ENCODE results near the gene CPB2.
A peak's percentile ranks its signal among the peaks of the same experiment; 100 is the strongest.

The CPB2 gene

DNA sequence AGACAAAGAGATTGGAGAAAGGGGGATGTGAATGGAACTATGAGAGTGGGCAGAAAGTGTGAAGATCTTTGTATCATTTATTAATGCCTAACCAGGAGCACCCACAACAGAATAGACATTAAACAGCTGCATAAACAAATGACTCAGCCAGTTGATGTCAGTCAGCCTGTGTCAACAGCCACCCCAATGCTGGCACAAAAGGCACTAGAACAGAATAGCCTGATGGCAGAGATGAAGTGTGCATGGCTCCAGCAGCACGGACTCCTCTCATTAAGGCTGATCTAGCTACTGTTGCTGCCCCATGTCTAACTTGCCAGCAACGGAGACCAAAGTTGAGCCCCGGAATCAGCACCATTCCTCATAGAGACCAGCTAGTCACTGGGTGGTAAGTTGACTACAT lies 7.8 kb downstream of the CPB2 start:
- DNase-seq = no peak

DNA sequence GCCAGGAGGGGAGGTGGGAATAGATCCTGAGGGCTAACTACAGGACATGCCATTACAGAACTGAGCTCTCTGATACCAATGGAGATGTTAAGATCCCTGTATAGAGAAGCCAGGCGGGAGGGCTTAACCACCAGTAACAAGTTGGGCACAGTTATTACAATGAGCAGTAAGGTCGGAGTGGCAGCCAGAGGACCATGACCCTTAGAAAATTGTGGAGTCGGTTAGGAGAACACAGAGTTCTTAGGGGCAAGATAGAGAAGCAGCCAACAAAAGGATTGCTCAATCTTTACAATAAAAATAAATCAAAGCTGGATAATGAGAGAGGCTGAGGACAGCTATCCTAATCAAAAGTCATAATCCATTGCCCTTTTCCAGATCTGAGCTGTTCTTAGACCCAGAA lies 10.4 kb downstream of the CPB2 start:
- no peak for DNase-seq

DNA sequence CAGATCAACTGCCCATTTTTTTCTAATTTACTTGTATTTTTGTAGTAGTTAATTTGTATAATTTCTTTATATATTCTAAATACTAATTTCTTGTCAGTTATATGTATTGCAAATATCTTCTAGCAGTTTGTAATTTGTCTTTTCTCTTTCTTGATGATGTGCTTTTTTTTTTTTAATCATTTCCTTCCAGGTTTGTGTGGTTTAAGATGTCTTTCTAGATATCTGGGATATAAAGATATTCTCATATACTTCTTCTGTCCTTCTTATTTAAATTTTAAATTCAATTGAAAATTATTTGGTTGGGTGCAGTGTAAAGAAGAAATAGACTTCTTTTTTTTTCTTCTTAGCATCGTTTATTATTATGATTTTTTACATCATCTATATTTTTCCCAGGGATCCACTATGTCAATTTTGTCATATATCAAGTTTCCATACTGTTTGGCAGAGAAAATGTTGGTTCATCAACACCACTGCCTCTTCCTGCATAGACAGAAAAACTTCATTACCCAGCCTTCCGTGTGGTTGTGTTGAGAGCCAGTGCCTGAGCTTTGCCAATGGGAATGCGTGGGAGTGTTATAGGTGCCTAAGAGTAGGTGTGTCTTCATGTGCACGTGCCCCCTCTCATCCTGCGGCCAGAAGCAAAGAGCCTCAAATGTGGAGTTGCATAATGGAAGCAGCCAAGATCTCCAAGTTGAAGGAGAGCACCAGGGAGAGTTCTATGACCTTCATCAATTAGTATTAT lies 15.8 kb downstream of the CPB2 start:
- no peak for DNase-seq

DNA sequence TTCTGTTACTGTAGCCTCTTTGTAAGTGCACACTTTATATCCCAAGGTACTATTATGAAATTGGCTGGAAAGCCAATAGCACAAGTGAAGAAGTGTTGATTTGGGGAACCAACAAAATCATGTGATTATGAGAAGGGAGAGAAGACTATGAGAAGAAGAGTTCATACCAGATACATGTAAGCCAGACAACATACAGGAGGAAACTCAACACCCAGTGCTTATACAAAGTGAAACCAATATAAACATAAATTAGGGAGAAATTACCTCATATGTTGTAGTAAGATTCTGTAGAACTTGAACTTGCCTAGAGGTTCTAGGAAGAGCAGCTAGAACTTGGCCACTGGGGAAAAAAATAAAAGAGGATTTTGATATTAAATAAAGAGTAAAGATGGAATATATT lies 17.4 kb downstream of the CPB2 start:
- DNase-seq = no peak

DNA sequence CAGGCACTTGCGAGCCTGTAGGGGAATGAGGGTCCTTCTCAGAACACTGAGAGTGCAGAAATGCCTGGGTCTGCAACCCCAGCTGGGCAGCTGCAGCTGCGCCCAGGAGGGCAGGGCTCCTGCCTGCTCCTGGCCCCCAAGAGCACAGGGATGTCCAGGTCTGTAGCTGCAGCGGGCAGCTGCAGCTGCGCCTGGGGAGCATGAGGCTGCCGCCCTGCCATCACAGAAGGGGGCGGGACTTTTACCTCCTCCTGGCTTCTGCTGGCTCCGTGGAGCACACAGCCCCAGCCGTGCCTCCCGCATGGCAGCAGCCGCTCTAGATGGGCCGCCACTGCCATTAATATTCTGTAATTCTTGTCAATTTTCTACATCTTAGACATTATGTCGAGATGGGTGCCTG lies 17.8 kb downstream of the CPB2 start:
- no peak for DNase-seq

DNA sequence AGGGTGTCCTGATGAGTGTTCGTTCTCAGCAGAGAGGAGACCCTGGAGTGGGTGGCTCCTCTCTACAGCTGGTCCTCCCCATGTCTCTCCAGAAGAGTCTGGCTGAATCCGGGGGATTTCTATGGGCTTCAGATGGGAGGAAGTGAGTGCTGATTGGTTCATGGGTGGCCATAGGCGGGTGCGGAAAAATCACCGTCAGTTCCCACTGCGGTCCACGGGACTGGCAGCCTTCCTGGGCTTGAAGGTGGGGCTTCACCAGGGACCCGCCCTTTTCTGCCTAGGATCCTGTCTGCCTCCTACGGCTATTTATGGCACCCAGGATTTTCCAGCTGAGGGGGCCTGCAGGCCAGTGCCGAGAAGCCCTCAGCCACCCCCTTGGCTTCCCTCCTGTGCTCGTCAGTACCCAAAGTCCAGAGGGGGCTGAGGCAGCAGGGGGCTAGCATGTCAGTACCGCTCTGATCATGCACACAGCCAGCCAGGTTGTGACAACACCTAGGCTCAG lies 18.4 kb downstream of the CPB2 start:
- no peak for DNase-seq

DNA sequence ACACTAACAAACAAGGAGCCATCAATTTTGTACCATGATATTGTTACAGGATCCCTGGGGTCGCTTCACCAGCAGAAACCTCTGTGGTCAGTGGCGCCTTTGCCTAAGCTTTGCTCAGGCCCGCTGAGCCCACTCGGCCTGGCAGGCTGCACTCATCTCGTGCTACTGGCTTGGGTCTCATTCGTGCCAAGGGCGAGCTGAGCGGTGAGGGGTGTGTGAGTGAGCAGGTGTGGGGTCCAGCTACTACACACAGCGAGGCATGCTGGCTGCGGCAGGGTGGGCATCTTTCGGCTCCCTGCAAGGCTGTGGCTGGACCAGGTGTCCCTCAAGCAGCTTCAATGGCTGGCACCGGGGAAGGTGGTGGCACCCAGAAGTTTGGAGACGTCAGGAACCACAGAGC lies 19.1 kb downstream of the CPB2 start:
- DNase-seq = no peak

DNA sequence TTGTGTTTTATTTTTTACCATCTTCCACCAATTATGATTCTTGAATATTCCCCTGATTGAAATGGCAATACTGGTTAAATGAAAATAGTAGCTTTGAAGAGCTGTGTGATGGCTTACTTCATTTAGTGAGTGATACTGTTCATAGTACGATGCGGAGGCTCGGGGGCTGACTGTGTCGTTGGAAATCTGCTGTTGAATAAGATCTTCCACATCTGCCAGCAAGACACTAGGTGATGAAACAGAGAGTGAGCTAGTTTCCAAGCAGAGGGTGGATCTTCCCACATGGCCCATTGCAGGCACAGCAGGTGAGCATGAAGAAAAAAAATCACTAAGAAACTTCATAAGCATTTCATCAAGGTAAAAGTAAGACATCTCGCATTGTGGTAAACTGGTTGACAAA lies 22.5 kb downstream of the CPB2 start:
- DNase-seq = no peak

DNA sequence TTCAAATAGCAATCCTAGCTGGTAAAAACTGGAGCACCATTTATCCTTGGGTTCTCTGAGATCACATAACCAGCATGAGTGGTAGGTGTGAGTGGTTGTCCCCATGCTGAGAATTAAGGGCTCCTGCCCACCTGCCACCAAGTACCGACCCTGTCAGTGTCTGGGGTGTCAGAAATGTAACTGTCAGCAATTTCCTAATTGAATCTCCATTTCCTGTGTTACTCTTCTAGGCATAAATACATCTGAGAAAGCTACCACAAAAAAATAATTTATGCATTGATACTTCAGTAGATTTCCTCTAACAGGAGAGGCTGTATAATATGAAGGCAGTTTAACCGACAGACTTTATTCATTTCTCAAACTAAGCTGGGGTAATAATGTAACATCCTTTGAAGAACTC lies 25.1 kb downstream of the CPB2 start:
- no peak for DNase-seq

DNA sequence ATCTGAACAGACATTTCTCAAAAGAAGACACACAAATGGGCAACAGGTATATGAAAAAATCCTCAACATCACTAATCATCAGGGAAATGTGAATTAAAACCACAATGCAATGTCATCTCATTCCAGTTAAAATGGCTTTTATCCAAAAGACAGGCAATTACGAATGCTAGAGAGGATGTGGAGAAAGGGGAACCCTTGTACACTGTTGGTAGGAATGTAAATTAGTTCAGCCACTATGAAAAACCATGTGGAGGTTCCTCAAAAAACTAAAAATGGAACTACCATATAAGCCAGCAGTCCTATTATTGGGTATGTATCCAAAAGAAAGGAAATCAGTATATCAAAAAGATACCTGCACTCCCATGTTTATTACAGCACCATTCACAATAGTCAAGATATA lies 27.6 kb downstream of the CPB2 start:
- no peak for DNase-seq

DNA sequence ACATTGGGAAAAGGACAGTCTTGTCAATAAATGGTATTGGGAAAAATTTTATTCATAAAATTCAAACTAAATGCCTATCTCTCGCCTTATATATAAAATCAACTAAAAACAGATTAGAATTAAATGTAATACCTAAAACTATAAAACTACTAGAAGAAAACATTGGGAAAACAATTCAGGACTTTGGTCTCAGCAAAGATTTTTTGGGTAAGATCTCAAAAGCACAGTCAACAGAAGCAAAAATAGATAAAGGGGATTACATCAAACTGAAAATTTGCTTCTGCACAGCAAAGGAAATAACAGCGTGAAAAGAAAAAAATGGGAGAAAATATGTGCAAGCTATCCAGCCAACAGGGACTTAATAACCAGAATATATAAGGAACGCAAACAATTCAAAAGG lies 28.0 kb downstream of the CPB2 start:
- no peak for DNase-seq

DNA sequence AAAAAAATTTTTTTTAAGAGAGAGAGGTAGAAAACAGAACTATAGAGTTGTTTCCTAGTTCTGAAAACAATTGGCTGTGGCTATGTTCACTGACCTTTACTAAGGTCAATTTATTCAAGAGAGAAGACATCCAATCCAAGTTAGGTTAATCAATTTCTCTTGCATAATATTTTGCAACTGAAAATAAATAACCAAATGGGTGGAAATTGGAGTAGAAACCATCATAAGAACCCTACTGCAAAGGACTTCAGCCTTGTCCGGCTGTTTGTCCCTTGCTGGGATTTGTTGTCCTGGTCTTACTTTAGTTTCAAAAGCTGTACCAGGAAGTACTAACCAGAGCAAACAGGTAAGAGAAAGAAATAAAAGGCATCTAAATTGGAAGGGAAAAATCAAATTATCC lies 29.0 kb downstream of the CPB2 start:
- DNase-seq = no peak

DNA sequence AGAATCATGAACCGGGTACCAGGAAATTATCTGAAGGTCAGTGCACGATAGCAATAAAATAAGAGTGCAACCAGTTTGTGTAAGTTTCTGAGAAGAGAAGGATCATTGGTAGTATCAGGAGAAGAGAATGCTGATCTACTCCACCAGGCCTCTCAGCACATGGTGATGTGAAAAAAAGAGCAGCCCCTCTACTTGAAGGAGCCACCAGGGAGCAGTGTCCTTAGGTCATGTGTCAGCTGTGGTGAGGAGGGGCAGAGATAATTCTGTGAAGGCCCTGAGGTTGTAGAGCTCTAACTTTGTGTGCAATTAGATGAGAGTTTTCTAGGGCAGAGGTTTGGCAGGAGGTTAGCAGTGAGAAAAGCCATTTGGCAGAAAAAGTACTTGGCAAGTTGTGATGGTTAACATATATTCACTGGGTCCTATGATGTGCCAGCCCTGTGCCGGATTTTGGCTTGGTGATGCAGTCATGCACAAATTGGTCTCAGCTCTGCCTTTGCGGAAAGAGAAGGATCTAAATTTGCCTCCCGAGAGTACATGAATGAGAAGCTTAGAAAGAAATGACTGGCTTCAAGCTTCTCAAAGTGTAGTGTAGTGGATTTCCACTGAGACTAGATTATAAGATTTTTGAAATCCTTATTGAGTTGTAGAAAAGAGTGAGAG lies 33.1 kb downstream of the CPB2 start:
- DNase-seq = no peak

DNA sequence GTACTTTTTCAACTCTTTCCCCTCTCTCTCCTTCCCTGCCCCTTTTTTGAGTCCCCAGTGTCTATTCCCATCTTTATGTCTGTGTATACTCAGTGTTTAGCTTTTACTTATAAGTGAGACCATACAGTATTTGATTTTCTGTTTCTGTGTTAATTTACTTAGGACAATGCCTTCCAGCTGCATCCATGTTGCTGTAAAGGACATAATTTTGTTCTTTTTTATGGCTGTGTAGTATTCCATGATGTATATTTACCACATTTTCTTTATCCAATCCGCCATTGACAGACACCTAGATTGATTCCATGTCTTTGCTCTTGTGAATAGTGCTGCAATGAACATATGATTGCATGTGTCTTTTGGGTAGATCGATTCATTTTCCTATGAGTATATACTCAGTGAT lies 41.5 kb downstream of the CPB2 start:
- no peak for DNase-seq

DNA sequence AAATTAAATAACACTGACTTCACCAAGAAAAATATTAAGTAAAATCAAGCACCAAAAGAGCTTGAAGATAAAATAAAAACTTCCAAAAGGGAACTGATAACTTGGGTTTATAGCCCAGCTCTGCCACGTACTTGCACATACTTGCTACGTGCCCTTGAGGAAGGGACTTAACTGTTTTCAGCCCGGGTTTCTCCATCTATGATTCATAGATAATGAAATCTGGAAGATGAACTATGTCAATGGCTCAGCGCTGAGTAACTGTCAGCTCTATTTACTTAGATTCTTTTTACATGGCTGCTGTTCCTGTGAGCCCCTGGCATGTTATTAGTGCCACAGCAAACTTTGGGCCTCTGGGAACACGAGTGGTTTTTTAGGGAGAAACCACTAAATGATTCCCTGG lies 42.6 kb downstream of the CPB2 start:
- DNase-seq = no peak

DNA sequence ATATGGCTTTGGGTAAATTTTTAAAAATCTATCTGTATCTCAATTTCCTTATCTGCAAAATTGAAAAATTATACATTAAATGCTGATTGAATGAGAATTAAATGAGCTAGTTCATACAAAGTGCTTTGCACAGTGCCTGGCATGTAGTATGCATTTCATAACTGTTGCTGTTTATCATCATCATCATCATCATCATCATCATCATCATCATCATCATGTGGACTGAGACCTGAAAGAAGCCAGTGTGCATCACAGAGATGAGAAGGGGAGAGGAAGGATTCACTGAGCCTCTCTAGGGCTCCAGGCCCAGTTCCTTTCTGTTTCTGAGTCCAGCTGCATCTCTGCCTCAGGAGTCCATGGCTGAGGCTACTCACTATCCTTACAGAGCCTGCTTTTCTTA lies 45.4 kb downstream of the CPB2 start:
- no peak for DNase-seq

DNA sequence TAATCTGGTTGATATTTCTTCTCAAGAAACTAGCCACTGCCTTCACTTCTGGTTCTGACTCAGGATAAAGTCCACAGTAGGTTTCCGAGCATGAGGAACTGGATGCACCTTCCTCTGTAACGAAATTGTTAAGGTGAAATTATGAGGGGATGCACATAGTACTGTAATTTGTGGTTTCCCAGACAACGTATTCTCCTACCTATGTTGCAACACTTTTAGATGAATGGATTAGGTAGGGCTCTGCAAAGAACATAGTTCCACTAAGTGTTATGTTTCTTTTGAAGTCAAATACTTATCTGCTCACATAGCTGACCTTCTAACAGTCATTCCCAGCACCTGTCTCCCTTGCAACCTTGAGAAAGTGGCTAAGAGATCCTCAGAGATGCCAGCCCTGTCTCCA lies 46.6 kb downstream of the CPB2 start:
- no peak for DNase-seq

DNA sequence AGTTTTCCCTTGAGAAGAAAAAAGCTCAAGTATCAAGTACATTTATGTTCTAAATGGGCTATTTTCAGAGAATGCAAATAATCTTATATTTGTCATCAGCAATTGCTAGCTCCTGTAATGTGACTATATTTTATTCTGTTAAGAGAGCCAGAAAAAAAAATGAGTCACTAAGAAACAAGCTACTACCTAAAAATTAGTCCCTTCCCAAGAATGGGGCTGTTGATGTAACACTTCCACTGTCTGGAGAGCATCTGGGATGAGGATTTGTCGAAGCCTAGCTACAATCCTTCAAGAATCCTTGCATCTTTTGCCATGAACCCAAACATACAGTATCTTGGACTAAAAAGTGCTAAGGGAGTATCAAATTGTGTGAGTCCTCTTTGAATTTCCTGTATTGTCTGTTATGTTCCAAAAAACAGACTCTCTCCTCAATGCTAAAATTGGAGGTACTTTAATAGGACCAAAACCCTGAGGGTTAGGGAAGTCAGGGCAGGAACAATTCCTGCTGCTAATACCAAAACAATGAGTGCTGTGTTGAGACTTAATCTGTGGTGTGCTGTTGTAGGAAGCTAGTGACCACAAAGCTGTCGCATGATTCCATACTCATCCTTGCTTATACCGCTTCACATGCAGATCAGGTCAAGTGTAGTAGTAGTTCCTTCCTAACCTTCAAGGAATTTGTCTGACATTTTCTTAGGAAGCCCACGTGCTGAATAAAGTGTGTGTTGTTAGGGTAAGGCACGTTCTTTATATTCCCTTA lies 47.4 kb downstream of the CPB2 start:
- DNase-seq = no peak

DNA sequence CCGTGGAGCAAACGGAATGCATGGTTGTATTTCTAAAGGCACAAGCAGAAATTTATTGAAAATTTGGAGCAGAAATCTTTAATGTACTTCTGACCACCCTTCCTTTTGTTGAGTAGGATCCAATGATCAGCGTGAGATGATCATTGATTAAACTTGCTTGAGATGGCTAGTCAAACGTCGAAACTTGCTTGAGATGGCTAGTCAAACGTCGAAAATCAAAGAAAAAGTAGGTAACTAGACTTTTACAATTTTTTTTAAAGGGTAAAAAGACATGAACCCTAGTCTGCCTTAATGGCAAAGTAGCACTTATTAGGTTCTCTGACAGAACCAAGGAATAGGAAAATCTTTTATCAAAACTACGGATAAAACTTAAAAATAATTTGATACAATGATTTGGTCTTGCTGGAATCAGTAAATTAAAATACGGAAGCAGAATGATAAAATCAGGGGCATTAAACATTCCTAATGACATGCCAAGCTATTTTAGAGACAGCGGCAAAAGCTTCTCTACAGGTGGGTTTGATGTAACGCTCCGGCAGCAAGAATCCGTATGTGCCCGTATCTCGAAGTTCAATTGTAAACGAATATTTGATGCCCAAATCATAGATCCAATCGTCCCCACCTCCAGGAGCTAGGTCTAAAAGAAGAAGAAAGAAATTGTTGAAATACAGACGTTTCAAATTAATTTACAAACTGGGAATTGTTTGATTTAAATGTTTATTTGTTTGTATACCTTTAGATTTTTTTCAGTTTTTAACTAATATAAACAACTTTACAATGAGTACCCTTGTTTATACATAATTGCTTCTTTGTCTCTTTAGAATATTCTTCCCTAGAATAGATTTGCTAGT lies 51.4 kb downstream of the CPB2 start:
- no peak for DNase-seq

DNA sequence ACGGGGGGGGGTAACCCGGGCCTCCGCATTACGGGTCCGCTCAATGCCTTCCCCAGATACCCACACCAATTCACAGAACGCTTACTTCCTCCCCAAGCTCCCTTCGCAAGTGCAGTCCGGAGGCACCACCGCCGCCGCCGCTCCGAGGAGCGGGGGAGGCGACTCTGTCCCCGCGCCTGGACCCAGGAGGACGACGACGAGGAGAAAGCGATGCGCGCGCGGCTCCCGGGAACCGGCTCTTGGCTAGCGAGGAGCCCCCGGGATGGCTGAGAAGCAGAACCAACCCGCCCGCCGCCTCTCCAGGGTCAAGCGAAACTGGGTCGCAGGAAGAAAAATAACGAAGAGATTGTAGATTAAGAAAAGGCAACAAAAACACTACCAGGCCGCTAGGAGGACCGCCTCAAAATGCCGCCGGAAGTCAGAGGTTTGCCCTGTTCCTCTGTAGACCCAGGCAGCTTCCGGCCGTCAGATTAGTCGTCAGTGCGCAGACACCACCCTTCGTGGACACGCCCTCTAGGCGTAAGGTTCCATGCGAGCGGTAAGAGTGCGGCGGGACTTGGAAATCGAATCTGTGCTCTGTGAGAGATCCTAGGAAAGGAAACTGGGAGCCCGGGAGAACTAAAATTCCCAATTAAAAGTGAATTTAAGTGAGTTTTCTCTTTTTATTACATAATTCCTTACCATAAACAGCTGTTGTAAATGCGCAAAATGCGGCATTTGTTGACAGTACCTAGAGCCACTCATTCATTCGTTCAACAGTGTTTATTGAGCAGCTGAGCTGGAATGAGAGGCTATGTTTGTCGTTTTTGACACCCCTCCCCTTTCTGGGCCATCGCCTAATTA lies 52.3 kb downstream of the CPB2 start, which contains the start of gene ZC3H13:
Gene ZC3H13 (minus strand): TSS at position 428 of the 843 bp plus-strand sequence. CDS start 7,239 bp downstream, outside the sequence.
- peak; percentile 89 for DNase-seq

DNA sequence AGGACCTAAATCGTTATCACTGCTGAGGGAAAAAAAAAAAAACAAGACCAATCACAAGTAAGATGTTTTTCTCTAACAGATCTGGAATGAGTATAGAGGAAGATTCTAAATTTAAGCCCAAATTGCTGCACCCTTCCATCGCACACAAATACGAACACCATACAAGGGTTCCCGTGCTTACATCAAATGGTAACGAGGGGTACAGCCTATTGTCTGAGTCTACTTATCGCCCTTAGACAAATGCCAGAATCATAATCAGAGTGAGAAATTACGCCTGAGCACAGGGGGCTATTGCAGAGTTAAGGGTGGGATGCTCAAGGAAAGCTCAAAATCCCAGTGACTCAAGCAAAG lies 52.9 kb downstream of the CPB2 start:
- no peak for DNase-seq

DNA sequence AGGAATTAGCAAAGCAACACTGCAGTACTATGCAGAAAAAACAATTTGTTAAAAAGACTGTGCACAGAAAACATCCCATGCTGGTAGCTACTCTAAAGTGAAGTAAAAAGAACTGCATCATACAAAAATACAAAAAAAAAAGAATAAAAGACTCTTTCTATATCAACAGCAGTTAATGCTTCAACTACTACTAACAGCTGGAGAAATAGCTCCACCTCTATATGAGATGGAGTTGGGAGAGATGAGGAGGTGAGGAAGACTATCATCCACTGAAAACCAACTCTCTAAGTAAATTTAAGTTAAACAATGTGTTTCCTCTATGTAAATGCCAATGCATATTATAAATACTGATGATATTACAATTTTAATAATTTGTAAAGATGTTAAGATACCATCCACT lies 54.1 kb downstream of the CPB2 start:
- DNase-seq = no peak

All from stimulated activated CD4-positive, alpha-beta T cell treated with anti-CD3 and anti-CD28 coated beads, Interleukin-4, amount 100 ng/mL, for 1 hour (primary cell).